GM12878 (cell line): ENCODE measurements around the gene CCDC66. TPM values are rescaled to one million over a fixed set of nuclear protein-coding genes. Genes with fewer than 3 reads are reported as not detected.

ENCODE experiments used
- ATAC-seq: fragments of 200-7000 bp; cut with Tn5 transposase; 3 replicates; pipeline ENCODE4 v1.9.1; 2020; ENCODE audit warnings: mild to moderate bottlenecking, moderate library complexity
- BruUV-seq: library from RNA; stranded (reverse); fragments of 400-500 nt; replicated peaks from 2 replicates; lab custom pipeline; 2021; lab: Mats Ljungman, UMichigan
- CTCF ChIA-PET: fragments of 300-600 bp; sonication (Branson Sonifier 250); formaldehyde crosslinking; extraction: SDS; loops from one replicate; lab custom pipeline; 2021; ENCODE audit warnings: inconsistent platforms; lab: Yijun Ruan, JAX
- POLR2A ChIA-PET: fragments of 350-600 bp; formaldehyde crosslinking; extraction: SDS; loops from one replicate; lab custom pipeline; 2021; ENCODE audit warnings: inconsistent platforms; lab: Charles Lee
- RAD21 ChIA-PET: fragments of 300-600 bp; sonication (Branson Sonifier 250); formaldehyde crosslinking; loops from one replicate; lab custom pipeline; 2023; ENCODE audit warnings: antibody characterized with exemption; ENCODE audit not compliant: unreplicated experiment; lab: Charles Lee
- SMC1A ChIA-PET: fragments of 300-600 bp; sonication (Branson Sonifier 250); formaldehyde crosslinking; loops from one replicate; lab custom pipeline; 2023; ENCODE audit not compliant: unreplicated experiment, uncharacterized antibody; lab: Charles Lee
- DNase-seq: peaks from one replicate; pipeline ENCODE4 v3.0.0-alpha.2; 2011; ENCODE audit warnings: low read depth, low spot score
- FAIRE-seq: peaks from 3 replicates; lab custom pipeline; 2011; peaks lifted over from hg19 to GRCh38; lab: Jason Lieb, UNC
- H2AFZ ChIP-seq: 2 replicates; pipeline ENCODE4 v1.6.0; 2011; ENCODE audit warnings: low read depth, low read length, control low read depth; ENCODE audit not compliant: control insufficient read depth
- H3K27ac ChIP-seq: 2 replicates; pipeline ENCODE4 v1.5.1; 2011; ENCODE audit warnings: control low read depth; ENCODE audit not compliant: control insufficient read depth, insufficient read depth
- H3K27me3 ChIP-seq, 2 experiments: replicated peaks in 1 of 2; 2 replicates each; pipeline versions ENCODE4 v1.6.0 to v1.6.1; 2011; ENCODE audit warnings: low read length in 1 of 2; ENCODE audit not compliant: control insufficient read depth in 2 of 2, insufficient read depth in 2 of 2
- H3K36me3 ChIP-seq, 2 experiments: 2 replicates each; pipeline ENCODE4 v1.5.1; 2011; ENCODE audit warnings: low read length in 1 of 2; ENCODE audit not compliant: control insufficient read depth in 2 of 2, insufficient read depth in 2 of 2
- H3K4me1 ChIP-seq: 2 replicates; pipeline ENCODE4 v1.6.1; 2011; ENCODE audit warnings: mild to moderate bottlenecking, low read length, moderate library complexity, mixed read lengths; ENCODE audit not compliant: control insufficient read depth, insufficient read depth
- H3K4me2 ChIP-seq: 2 replicates; pipeline ENCODE4 v1.6.0; 2011; ENCODE audit warnings: control low read depth; ENCODE audit not compliant: control insufficient read depth, insufficient read depth
- H3K4me3 ChIP-seq: fragments of 200-600 bp; sonication (generic); 2 replicates; pipeline ENCODE4 v1.5.1; 2016
- H3K79me2 ChIP-seq: 2 replicates; pipeline ENCODE4 v1.6.0; 2011; ENCODE audit warnings: low read length; ENCODE audit not compliant: control insufficient read depth, insufficient read depth
- H3K9ac ChIP-seq: 2 replicates; pipeline ENCODE4 v1.8.0; 2011; ENCODE audit warnings: low read length, control low read depth, mixed read lengths; ENCODE audit not compliant: control insufficient read depth, insufficient read depth
- H3K9me3 ChIP-seq: replicated peaks from 3 replicates; pipeline ENCODE4 v1.5.1; 2011; ENCODE audit warnings: mild to moderate bottlenecking, low read length; ENCODE audit not compliant: control insufficient read depth, insufficient read depth
- H4K20me1 ChIP-seq: 2 replicates; pipeline ENCODE4 v1.6.0; 2011; ENCODE audit not compliant: control insufficient read depth, insufficient read depth
- BMI1 ChIP-seq: fragments of 450-650 bp; IDR thresholded peaks from 2 replicates; pipeline ENCODE4 v1.6.1; 2016; ENCODE audit warnings: mild to moderate bottlenecking, moderate library complexity, borderline replicate concordance
- CREB1 ChIP-seq: IDR thresholded peaks from 2 replicates; pipeline ENCODE4 v1.6.1; 2012; ENCODE audit warnings: low read depth, mild to moderate bottlenecking, inconsistent platforms
- EGR1 ChIP-seq, 2 experiments: IDR thresholded peaks; 1 replicate in 1 of 2; 2 replicates in 1 of 2; pipeline ENCODE4 v1.6.1; 2011 to 2012; ENCODE audit warnings: low read depth in 2 of 2, low read length in 2 of 2, borderline replicate concordance in 1 of 2, mild to moderate bottlenecking in 1 of 2, moderate library complexity in 1 of 2
- EP300 ChIP-seq, 2 experiments: fragments of 150-350 bp in 1 of 2; IDR thresholded peaks; 2 replicates each; pipeline ENCODE4 v1.6.1; 2011 to 2012; ENCODE audit warnings: low read depth in 2 of 2, low read length in 2 of 2, borderline replicate concordance in 1 of 2, improper control_type of control experiment in 1 of 2, inconsistent platforms in 1 of 2; ENCODE audit not compliant: control insufficient read depth in 1 of 2
- IKZF1 ChIP-seq: fragments of 450-650 bp; conservative IDR thresholded peaks from 2 replicates; pipeline ENCODE4 v1.6.1; 2017; ENCODE audit warnings: antibody characterized with exemption, mild to moderate bottlenecking
- MAX ChIP-seq: IDR thresholded peaks from 2 replicates; pipeline ENCODE4 v1.6.1; 2012; ENCODE audit warnings: low read depth, low read length, improper control_type of control experiment
- MEF2A ChIP-seq: IDR thresholded peaks from 2 replicates; pipeline ENCODE4 v1.6.1; 2011; ENCODE audit warnings: low read depth, mild to moderate bottlenecking, low read length, moderate library complexity; ENCODE audit not compliant: insufficient read depth
- NR2C2 ChIP-seq: IDR thresholded peaks from 2 replicates; pipeline ENCODE4 v1.6.1; 2011; ENCODE audit warnings: borderline replicate concordance, low read depth; ENCODE audit not compliant: control insufficient read depth, insufficient read length
- NR2F1 ChIP-seq: fragments of 450-650 bp; conservative IDR thresholded peaks from 2 replicates; pipeline ENCODE4 v1.6.1; 2017; ENCODE audit warnings: mild to moderate bottlenecking
- RBBP5 ChIP-seq: fragments of 200-600 bp; sonication (generic); conservative IDR thresholded peaks from 2 replicates; pipeline ENCODE4 v1.6.1; 2016
- STAT1 ChIP-seq: fragments of 450-650 bp; conservative IDR thresholded peaks from 2 replicates; pipeline ENCODE4 v1.6.1; 2014; ENCODE audit warnings: antibody characterized with exemption, mild to moderate bottlenecking
- ZBTB11 ChIP-seq: fragments of 450-650 bp; formaldehyde crosslinking; IDR thresholded peaks from 2 replicates; pipeline ENCODE4 v1.5.0; 2022; ENCODE audit warnings: mild to moderate bottlenecking, missing genetic modification characterization
- ZNF24 ChIP-seq: fragments of 450-650 bp; IDR thresholded peaks from 2 replicates; pipeline ENCODE4 v1.6.1; 2017; ENCODE audit warnings: antibody characterized with exemption, mild to moderate bottlenecking
- ZNF687 ChIP-seq: fragments of 450-650 bp; IDR thresholded peaks from 2 replicates; pipeline ENCODE4 v1.6.1; 2017; ENCODE audit warnings: mild to moderate bottlenecking, moderate library complexity
- ZSCAN29 ChIP-seq: fragments of 450-650 bp; IDR thresholded peaks from 2 replicates; pipeline ENCODE4 v1.6.1; 2017; ENCODE audit warnings: mild to moderate bottlenecking, moderate library complexity
- WGBS: methylation state at CpG from one replicate; pipeline ENCODE4 v1.1.6; 2016; ENCODE audit warnings: low lambda C conversion rate; ENCODE audit not compliant: insufficient replicate concordance, insufficient coverage; ENCODE audit errors: missing lambda C conversion rate; 5-methylcytosine and 5-hydroxymethylcytosine counted together
- in situ Hi-C: fragments of 300-500 bp; cut with MboI; formaldehyde crosslinking; loops from 9 replicates; pipeline ENCODE4 v1.14.3; 2018; ENCODE audit warnings: mixed read lengths
- intact Hi-C: fragments of 100-400 bp; cut with micrococcal nuclease; formaldehyde crosslinking; loops from one replicate; pipeline ENCODE4 v1.14.2; 2022; ENCODE audit not compliant: unreplicated experiment
- polyA plus RNA-seq, 11 experiments: library from polyadenylated mRNA; depleted of rRNA in 4 of 11; unstranded in 6 of 11; stranded (reverse) in 5 of 11; fragments of >200 nt; fragmentation: Nextera tagmentation in 4 of 11; fragmentation: Illumina TruSeq in 1 of 11; extraction: Ambion mirVana in 4 of 11; extraction: Trizol in 1 of 11; gene quantifications; 1 replicate in 1 of 11; 2 replicates in 10 of 11; pipeline versions ENCODE4 v1.2.1 to v1.2.3, GENCODE V29; 2011 to 2016; ENCODE audit warnings: inconsistent platforms in 2 of 11, missing spikeins in 2 of 11, low read depth in 1 of 11
- total RNA-seq, 4 experiments: library from RNA; depleted of rRNA in 3 of 4; stranded (reverse); fragments of >200 nt in 3 of 4; fragmentation: Illumina TruSeq in 1 of 4; extraction: Trizol in 1 of 4; gene quantifications; 2 replicates each; pipeline versions ENCODE4 v1.2.1 to v1.2.3, GENCODE V29; 2013 to 2021

CCDC66 gene
- total and polyA plus RNA-seq, 10 of the 15 experiments (the other 5 are each of a cell fraction or from before 2014, with no cell fraction given), result 9.4 to 31.9 (median 18.1) TPM

DNA sequence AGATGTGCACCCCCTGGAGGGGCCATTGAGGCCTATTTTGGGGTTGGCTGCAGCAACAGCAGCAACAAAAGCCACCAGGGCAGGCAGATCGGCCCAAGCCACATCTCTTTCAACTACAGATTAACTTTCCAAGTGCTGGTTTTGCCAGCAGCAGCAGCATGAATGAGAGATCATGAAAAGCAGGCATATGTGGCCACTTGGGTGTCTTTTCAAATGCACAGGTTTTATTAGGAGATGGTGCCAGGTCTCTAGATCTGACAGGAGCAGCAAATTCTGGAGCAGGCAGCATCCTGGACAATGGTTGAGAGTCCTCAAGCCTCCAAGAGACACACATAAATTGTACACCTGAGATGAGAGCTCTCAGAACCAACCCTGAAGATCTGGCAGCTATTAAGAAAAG lies 31.7 kb upstream of the CCDC66 start:
- DNase-seq (no peak), FAIRE-seq (no peak), ATAC-seq (no peak)
- no peaks in the 10 kb centered on the region; a peak in 1 of 4 replicates for H3K27me3 ChIP-seq
- H3K27ac ChIP-seq, result no peak overlapping the region
- intact Hi-C loops (no loop called here), in situ Hi-C loops (no loop called here)
- RAD21 ChIA-PET, result no interaction called here
- H3K4me1 ChIP-seq, result no peaks in the 10 kb centered on the region
- H3K9ac ChIP-seq, result no peak overlapping the region; the same call in 1 of the 2 replicates
- H2AFZ ChIP-seq, result no peak overlapping the region
- no peak overlapping the region for H3K4me2 ChIP-seq
- no peaks in the 10 kb centered on the region for H3K79me2 ChIP-seq
- no TSS peak for BruUV-seq
- H3K4me3 ChIP-seq, result no peak overlapping the region
- no peaks in the 10 kb centered on the region for H4K20me1 ChIP-seq
- H3K36me3 ChIP-seq, result no peaks in the 10 kb centered on the region
- 0% methylated on average over 1 of the region's 1 CpG for WGBS
- SMC1A ChIA-PET, result no interaction called here
- POLR2A ChIA-PET, result no interaction called here
- no peaks in the 10 kb centered on the region for H3K9me3 ChIP-seq
- CTCF ChIA-PET, result no interaction called here
- no peak for TF ChIP-seq EP300 (IDR thresholded peaks at IDR 0.05; ENCODE audit: borderline replicate concordance in 1 of 2, control insufficient read depth in 1 of 2, low read depth in 2 of 2, low read length in 2 of 2)
- no peak for TF ChIP-seq ZBTB11 (CRISPR knock-in tag)
- TF ChIP-seq NR2F1, result no peak
- TF ChIP-seq ZSCAN29, result no peak
- no peak for TF ChIP-seq CREB1
- no peak for TF ChIP-seq NR2C2
- TF ChIP-seq BMI1, result no peak
- TF ChIP-seq ZNF24, result no peak
- no peak for TF ChIP-seq ZNF687
- no peak for TF ChIP-seq RBBP5
- no peak for TF ChIP-seq EGR1 (IDR thresholded peaks at IDR 0.05; ENCODE audit: borderline replicate concordance in 1 of 2, low read depth in 2 of 2, low read length in 2 of 2)
- no peak for TF ChIP-seq MAX
- no peak for TF ChIP-seq STAT1
- TF ChIP-seq IKZF1, result no peak
- TF ChIP-seq MEF2A, result no peak
